Measurements from ENCODE around the gene MAB21L4.

The MAB21L4 gene

GRCh38 chr2:240931319-240931949 is 35.5 kb upstream of the MAB21L4 start:
- H3K27me3 ChIP-seq (ENCODE audit: insufficient read depth, poor library complexity, severe bottlenecking) = no peaks in the 10 kb centered on the region
- H3K4me1 ChIP-seq (ENCODE audit: insufficient read depth, poor library complexity, severe bottlenecking) = no peaks in the 10 kb centered on the region
- DNase-seq (ENCODE audit: low spot score) (no peak), ATAC-seq (ENCODE audit: low read depth) (no peak)
- no peak overlapping the region for H3K4me3 ChIP-seq (ENCODE audit: severe bottlenecking)
- no peaks in the 10 kb centered on the region for H3K9me3 ChIP-seq (ENCODE audit: severe bottlenecking)
- H3K27ac ChIP-seq (ENCODE audit: poor library complexity, severe bottlenecking) = no peak overlapping the region
- H3K36me3 ChIP-seq (ENCODE audit: low read depth) = no peaks in the 10 kb centered on the region
- no peak for TF ChIP-seq CTCF (IDR thresholded peaks at IDR 0.05; ENCODE audit: poor library complexity, severe bottlenecking)

DNA sequence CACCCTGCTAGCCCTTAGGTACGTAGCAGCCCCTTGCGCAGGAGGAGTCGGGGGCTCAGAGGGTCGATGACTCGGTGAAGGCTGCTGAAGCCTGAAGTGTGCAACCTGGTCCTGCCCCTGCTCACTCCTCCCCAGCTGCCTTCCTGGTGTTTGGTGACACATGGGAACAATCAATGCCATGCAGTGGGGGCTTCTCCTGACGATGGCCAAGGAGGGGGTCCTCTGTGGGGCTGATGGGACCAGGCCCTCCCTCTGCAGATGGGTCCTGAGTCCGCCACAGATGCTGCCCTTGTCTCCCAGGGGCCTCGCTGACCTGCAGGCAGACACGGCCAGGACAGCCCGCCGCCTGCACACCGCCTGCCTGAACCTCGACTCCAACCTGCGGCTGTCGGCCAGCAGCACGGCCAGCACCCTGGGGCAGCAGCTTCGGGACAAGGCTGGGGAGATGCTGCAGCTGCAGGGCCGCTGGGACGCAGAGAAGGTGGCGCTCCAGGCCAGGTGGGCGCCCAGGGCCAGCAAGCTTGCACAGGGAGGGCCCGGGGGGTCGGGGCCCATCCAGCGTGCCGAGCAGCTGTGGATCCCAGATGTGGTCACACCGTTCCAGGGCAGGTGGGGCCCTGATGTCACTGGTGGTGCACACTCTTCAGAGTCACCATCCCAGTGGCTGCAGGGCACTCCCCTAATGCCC is 34.8 kb upstream of the MAB21L4 start:
- no peak overlapping the region for H3K4me3 ChIP-seq (ENCODE audit: severe bottlenecking)
- no peaks in the 10 kb centered on the region for H3K4me1 ChIP-seq (ENCODE audit: insufficient read depth, poor library complexity, severe bottlenecking)
- H3K36me3 ChIP-seq (ENCODE audit: low read depth) = no peaks in the 10 kb centered on the region
- no peak overlapping the region for H3K27ac ChIP-seq (ENCODE audit: poor library complexity, severe bottlenecking)
- ATAC-seq (ENCODE audit: low read depth) (no peak), DNase-seq (ENCODE audit: low spot score) (no peak)
- TF ChIP-seq CTCF (IDR thresholded peaks at IDR 0.05; ENCODE audit: poor library complexity, severe bottlenecking) = no peak
- no peaks in the 10 kb centered on the region for H3K27me3 ChIP-seq (ENCODE audit: insufficient read depth, poor library complexity, severe bottlenecking)
- H3K9me3 ChIP-seq (ENCODE audit: severe bottlenecking) = no peaks in the 10 kb centered on the region

- Histone ChIP-seq H3K4me1 (ENCODE audit: insufficient read depth, poor library complexity, severe bottlenecking) (no peaks in the 10 kb centered on the region), H3K36me3 (ENCODE audit: low read depth) (no peaks in the 10 kb centered on the region), H3K4me3 (ENCODE audit: severe bottlenecking) (no peak overlapping the region), H3K27ac (ENCODE audit: poor library complexity, severe bottlenecking) (no peak overlapping the region), H3K27me3 (ENCODE audit: insufficient read depth, poor library complexity, severe bottlenecking) (no peaks in the 10 kb centered on the region), H3K9me3 (ENCODE audit: severe bottlenecking) (no peaks in the 10 kb centered on the region)
- no peak for TF ChIP-seq CTCF (IDR thresholded peaks at IDR 0.05; ENCODE audit: poor library complexity, severe bottlenecking)
- no peak for ATAC-seq (ENCODE audit: low read depth)
- peak; percentile 56 for DNase-seq (ENCODE audit: low spot score)
Observed at GRCh38 chr2:240930096-240930630, 34.2 kb upstream of the MAB21L4 start.

DNA sequence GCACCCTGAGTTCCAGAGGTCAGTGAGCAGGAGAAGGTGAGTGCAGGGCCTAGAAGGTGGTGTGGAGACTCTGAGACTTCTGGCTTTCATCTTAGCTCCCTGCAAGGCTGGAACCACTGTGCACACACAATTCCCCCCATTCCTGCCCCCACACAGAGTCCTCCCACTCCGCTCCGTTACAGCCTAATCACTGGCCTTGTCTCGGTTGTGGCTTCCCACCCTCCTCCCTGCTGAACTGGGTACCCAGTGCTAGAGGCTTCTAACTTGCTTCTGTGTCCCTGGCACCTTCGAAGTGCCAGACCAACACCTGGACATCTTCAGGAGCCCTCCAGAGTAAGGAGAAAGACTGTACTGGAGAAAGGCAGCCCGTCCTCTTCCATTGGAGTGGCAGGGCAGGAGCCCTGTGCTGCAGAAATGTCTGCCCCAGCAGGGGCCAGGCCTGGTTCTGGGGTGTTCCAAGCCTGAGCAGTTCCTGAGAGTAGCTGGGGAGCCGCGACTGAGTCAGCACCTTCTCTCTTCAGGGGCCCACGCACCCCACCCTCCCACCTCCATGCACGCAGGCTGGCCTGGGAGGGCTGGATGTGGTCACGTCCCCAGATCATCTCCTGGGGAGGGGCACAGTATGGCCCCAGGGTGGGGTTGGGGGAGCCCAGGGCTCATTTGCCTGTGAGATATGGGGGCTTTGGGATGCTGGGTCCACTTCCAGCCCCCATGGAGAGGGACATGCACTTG is 33.6 kb upstream of the MAB21L4 start:
- H3K9me3 ChIP-seq (ENCODE audit: severe bottlenecking) = no peaks in the 10 kb centered on the region
- no peaks in the 10 kb centered on the region for H3K4me1 ChIP-seq (ENCODE audit: insufficient read depth, poor library complexity, severe bottlenecking)
- no peaks in the 10 kb centered on the region for H3K27me3 ChIP-seq (ENCODE audit: insufficient read depth, poor library complexity, severe bottlenecking)
- H3K36me3 ChIP-seq (ENCODE audit: low read depth) = no peaks in the 10 kb centered on the region
- DNase-seq (ENCODE audit: low spot score) (no peak), ATAC-seq (ENCODE audit: low read depth) (no peak)
- no peak overlapping the region for H3K4me3 ChIP-seq (ENCODE audit: severe bottlenecking)
- H3K27ac ChIP-seq (ENCODE audit: poor library complexity, severe bottlenecking) = no peak overlapping the region
- TF ChIP-seq CTCF (IDR thresholded peaks at IDR 0.05; ENCODE audit: poor library complexity, severe bottlenecking) = no peak

Data from RWPE2 (cell line).